ENCODE results near the gene YIF1A.
A peak's percentile ranks its signal among the peaks of the same experiment; 100 is the strongest.
"Not testable (repeated sequence)": the region's sequence is repeated elsewhere in the genome, so short reads cannot be mapped to it uniquely, and the experiment has no call there.

YIF1A gene

DNA sequence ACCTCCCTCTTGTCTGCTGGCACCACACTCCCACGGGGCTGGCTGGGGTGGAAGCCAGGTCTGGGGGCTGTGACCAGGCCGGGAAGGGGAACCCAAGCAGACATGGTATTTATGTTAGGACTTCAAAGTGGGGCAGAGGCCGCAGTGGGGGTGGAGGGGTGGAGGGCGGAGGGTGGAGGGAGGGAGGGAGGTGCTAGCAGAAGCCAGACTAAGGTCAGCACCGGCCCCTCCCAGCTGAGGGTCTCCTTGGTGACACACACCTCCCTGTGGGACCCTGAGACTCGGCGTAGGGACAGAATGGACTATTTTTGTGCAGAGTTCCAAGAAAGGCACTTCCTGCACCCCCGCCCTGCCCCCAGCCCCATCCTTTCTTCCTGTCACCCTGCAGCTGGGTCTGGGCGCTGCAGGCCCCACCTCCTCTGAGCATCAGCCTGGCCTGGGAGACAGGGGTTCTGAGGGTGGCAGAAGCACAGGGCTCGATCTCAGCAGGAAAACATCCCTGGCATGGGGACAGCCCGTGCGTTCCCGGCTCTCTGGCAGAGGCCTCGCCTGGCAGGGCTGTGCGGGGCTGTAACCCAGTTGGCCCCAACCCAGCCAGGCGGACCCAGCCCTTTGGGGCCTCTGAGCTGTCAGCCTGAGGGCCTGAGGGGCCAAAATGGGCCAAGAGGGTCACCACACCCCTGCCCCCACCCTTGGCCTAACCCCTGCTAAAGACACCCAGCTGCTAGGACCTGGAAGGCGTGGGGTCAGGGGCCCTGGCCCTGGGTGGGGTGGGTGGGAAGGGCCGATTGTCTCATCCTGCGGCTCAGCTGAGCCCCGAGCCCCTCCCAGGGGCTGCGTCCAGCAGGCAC is 37.5 kb upstream of the YIF1A start:
- no peak for DNase-seq

DNA sequence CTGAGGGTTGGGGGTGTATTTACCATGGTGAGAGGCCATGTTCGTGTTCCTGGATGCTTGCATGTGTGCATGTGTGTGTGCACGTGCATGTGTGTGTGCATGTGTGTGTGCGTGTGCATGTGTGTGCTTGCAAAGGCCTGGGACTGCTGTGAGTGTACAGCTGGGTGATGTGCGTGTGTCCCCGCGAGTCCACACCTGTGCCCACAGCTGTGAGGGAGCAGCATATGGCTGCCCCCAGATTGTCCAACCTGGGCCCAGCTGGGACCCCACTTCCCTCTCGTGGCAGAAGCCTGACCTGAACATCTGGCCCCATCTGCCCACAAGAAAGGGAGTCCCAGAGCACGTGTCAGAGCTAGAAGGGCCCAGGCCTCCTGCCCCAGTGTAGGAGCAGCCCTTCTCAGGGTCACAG is 36.3 kb upstream of the YIF1A start:
- DNase-seq: no peak

DNA sequence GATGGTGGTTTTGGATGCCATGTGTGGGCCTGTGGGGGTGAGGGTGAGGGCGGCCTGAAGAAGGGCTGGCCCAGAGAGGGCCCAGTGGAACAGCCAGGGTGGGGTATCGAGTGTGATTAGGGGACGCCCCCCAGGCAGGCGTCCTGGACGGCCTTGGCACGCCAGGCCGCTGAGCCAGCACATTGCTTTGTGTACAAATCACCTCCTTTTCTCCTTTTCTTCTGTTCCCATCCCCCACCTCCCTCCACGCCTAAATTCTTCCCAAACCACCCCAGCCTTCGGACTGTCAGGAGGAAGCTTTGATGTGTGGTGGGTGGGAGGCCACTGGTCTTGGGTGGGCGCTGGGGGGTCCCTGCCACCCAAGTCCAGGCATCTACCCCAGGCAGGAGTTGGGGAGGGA is 35.7 kb upstream of the YIF1A start:
- DNase-seq: no peak

DNA sequence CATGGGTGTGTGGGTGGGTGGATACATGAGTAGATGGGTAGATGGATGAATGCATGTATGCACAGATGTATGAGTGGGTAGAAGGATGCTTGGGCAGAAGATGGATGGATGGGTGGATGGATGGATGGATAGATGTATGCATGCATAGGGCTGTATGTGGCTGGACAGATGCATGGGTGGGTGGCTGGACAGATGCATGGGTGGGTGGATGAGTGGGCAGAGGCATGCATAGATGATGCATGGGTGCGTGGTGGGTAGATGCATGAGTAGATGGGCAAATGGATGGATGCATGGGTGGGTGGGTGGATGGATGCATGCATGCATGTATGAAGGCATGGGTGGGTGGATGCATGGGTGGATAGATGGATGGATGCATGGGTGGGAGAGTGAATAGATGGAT is 34.7 kb upstream of the YIF1A start:
- no peak for DNase-seq

DNA sequence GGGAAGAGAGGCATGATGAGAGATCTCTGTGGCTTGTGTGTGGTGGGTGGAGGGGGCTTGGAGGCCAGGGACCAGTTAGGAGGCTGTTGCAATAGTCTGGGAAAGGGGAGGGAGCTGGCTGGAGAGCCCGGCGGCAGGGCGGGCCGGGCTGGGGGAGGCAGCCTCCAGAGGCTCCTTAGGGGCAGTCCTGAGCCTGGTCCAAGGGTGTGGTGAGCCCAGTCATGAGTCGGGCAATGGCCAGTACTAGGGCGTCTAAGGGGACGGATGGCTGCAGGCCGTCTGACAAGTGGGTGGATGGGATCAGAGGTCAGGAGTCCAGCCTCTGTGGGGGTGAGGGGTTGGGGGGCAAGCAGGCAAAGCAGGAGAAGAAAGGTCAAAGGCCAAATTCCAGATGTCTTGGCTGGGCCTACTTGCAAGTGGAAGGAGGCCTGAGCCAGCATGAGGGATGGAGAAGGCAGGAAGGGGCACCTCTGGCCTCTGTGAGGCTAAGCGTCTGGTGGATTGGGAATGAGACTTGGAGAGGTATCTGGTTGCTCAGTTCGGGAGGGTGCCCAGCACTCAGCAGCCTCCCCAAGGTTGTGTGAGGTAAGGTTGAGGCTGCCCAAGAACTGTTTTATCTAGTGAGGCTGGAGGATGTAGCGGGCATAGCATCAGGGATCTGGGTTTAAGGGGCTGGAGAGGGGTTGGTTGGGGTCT is 33.9 kb upstream of the YIF1A start:
- no peak for DNase-seq

DNA sequence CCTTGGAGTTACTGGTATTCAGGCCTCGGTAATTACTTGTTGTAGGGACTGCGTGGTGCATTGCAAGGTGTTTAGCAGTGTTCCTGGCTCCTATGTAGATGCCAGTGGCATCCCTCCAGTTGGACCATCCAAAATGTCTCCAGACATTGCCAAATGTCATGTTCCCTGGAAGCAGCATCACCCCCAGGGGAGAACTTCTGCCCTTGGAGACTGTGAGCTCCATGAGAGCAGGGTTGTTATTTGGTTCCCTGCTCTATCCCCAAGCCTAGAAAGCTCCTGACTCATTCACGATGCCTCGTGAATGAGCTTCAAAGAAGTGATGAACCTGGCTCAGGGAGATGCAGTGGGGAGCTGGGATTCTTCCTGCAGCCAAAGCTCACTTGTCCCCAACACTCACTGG is 32.7 kb upstream of the YIF1A start:
- no peak for DNase-seq

DNA sequence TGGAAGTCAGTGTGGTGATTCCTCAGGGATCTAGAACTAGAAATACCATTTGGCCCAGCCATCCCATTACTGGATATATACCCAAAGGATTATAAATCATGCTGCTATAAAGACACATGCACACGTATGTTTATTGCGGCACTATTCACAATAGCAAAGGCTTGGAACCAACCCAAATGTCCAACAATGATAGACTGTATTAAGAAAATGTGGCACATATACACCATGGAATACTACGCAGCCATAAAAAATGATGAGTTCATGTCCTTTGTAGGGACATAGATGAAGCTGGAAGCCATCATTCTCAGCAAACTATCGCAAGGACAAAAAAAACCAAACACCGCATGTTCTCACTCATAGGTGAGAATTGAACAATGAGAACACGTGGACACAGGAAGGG is 31.8 kb upstream of the YIF1A start:
- DNase-seq: not testable (repeated sequence)

DNA sequence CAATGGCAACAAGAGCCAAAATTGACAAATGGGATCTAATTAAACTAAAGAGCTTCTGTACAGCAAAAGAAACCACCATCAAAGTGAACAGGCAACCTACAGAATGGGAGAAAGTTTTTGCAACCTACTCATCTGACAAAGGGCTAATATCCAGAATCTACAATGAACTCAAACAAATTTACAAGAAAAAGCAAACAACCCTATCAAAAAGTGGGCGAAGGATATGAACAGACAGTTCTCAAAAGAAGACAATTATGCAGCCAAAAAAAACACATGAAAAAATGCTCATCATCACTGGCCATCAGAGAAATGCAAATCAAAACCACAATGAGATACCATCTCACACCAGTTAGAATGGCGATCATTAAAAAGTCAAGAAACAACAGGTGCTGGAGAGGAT is 31.3 kb upstream of the YIF1A start:
- DNase-seq: not testable (repeated sequence)

DNA sequence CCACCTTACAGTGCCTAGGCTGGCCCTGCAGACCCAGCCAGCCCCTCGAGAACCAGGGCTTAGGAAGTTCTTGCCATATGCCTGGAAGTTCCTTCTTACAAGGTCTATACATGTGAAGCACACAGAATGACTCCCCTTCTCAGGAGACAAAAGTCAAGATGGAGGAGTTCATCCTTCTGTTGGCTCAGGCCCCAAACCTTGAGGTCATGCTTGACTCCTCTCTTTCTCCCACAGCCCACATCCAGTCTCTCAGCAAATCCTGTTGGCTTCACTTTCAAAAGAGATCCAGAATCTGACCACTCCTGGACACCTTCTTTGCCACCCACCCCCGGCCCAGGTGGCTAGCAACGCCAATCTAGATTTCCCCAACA is 29.6 kb upstream of the YIF1A start:
- DNase-seq: no peak

DNA sequence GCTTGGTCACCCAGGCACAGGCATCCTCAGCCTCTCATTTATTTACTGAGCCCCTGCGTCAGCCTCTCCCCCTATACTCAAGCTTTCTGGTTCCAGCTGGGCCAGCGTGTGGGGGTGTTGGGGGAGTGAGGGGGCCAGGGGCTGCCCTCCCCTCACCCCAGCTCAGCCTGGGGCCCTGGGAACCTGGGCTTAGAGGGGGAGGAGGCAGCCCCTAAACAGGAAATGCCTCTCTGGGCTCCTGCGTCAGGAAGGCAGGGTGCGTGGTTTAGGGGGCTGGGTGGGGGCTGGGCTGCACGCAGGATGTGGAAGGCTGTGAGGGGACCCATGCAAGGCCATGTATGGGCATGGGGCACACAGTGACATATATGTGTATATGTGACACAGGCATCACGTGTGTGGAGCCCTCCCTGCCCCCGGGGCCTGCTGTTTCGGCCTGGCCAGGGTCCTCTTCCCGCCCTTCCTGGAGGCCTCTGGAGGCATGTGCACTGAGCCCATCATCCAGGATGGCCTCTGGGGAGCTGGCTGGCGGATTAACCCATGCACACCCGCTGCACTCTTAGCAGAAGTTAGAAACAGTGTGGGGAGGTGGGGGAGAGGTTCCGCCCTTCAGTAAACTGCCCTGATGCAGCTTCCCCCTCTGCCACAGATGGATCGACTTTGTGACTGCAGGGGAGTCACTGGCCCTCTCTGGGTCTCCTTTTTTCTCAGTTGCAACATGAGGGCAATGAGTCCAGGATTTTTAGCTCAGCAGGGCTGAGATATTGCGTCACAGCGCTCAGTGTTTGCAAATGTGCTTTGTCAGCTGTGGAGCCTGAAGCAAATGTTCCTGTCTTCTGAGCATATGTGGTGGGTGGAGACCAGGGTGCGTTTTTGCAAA is 29.0 kb upstream of the YIF1A start:
- peak; percentile 95 to 97 for DNase-seq

DNA sequence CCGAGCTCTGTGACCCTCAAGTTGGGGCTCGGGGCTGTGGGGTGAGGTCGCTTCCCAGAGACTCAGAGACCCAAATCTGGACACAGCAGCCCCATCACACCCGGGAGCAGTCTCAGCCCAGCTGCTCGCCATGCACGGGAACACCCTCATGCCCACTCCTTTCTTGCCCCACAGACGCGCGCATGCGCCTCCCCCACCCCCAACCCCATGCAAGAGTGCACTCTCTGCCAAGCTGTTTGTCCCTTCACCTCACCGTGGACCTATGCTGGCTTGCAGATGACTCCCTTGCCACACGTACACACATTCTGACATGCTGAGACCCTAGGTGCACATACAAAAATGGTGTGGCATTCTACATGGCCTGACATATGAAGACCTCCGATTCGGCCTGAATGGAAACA is 28.4 kb upstream of the YIF1A start:
- DNase-seq: peak; percentile 28 to 69

DNA sequence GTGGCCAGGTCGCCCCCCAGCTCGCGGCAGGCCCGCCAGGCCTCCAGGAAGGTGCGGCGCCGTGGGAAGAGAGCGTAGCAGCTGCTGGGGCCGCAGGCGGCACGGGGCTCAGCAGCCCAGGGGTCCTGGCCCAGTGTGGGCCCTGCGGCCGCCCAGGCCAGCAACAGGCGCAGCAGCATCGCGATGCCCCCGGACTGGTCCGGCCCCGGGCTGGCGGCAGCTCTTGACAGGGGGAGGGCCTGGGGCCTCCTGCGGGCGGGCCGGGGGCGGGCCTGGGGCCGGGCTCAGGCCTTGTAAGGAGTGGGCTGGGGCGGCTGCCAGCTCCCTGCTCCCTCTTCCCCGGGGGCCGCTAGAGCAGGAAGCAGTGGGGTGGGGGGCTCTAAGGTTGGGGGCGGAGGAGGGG is 27.9 kb upstream of the YIF1A start, which contains the start of gene CD248:
Gene CD248, minus strand, starts transcription at position 196 of the 403 bp plus-strand sequence. Its CDS starts 17 bp downstream, at position 179.
- no peak for DNase-seq

DNA sequence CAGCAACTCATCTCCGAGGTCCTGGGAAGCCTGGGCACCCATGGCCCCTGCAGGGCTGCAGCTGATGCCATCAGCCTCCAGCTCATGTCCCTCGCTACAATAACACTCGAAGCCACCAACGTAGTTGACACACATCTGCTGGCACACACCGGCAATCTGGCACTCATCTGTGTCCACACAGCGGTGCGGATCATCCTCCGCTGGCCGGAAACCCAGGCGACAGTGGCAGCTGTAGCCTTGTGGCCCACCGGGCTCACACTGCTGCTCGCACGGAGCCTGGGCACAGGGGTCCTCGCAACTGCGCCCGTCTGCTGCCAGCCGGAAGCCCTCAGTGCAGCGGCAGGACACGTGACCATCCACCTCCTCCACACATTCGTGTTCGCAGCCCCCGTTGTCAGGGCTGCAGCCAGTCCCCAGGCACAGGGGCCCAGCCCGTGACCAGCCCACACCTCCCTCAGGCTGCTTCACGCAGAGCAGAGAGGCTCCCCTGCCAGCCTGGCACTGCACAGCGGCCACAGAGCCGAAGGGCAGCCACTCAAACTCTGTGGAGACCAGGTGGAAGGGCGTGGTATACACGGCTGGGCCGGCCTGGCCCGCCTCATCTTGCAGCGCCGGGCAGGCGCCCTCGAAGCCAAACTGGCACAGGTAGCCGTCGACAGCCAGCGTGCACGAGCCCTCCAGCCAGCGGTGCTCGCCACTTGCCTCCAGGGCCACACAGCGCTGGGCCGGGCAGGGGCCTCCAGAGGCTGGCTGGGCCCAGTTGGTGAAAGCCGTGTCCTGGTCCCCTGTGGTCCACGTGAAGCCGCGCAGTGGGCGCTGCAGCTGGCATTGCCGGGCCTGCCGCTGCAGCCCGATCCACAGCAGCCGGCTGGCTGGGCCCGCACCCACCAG is 27.2 kb upstream of the YIF1A start:
- no peak for DNase-seq

DNA sequence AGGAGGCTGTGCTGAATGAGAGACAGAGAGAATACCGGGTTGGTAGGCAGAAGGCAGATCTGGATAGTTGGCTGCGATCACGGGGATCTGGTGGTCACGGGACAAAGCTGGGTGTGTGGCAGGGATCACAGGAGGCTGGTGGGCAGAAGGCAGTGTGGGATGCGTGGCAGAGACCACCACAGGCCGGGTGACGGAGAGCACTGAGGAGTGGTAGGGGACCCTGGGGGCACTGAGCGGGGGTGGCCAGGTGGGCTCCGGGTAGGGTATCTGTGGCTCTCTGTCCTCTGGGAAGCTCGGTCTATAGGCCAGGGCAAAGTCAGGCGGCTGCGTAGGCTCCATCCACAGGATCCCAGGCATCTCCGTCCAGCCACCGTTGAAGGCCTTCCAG is 26.5 kb upstream of the YIF1A start:
- DNase-seq: no peak

DNA sequence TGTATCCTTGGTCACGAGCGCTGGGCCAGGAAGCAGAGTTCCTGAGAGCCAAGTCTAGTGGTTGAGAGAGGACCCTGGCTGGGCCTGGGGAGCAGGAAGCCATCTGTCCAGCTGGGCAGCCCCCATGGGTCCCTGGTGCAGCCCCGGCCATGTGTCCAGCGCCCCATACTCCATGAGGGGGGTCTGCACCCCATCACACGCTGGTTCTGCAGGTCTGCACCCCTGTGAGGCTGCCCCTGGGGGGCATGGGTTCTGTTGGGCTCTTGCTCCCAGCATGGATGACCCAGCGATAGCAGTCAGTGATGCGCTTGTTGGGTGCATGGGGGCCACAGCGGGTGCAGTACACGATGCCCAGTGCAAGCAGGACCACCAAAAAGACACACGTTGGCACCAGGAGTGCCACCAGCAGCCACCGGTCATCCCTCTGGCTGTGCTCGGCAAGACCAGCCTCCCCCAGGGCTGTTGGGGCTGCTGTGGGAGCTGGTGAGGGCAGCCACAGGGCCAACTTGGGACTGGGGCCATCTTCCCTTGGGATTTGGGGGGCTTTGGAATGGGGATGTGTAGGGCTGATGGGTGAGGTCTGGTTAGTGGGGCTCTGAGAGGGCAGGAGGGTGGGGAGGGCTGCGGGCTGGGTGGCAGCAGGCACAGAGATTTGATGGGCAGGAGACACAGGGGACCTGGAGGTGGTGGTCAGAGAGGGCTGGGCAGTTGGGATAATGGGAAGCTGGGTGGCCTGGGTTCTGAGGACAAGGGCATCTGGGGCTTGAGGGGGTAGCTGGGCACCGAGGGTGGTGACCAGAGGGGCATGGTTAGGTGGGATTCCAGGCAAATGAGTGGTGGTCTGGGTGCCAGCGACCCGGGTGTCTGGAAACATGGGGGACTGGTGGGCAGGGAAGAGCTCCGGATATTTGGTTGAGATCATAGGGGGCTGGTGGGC is 25.9 kb upstream of the YIF1A start:
- DNase-seq: no peak

DNA sequence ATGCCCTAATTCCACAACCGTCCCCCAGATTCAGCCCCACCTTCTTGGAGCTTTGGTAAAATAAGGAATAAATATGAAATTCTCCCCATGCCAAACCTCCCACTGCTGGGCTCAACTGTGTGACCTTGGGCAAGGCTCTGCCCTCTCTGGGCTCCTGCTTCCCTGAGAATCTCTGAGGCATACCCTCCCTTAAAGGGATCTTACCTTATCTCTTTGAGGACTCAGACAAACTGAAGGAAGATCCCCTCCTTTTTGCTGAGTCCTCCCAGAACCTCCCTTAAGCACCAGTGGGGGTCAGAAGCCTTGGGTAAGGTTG is 25.2 kb upstream of the YIF1A start:
- no peak for DNase-seq

DNA sequence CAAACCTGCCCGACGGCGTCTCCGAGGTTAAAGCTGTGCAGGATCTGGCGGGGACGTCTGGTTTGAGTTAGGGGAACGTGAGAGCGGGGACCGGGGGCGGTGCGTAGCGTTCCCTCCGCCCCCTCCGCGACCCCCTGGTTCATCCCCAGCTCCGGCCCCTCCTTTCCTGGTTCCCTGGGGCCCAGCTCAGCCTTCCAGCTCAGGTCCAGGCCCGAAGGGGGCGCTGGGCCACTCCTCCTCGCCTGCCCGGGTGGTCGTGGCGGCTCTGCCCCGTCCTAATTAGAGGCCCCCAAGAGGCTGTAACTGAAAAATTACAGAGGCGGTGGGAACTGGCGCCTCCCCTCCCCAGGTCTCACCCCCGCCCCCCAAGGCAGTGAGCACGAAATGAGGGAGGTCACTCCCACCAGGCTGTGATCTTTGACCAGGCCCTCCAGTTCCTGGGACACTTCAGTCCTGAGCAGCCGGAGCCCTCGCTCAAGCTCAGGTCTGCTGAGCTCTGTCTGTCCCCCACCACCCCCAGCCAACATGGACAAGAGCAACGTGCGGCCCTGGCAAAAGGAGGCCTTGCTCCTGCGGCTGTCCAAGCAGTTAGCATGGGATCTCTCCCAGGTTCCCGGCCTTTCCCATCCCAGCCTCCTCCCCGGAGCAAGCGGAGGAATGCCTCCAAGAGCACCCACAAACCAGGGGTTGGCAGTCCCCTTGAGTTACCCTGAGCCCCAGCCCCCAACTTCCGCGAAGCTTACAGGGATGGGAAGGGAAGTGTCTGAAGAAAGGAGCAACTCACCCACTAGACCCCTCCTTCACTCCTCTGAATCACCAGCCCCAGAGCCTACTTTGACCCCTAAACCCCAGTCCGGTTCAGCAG is 24.6 kb upstream of the YIF1A start:
- DNase-seq: no peak

DNA sequence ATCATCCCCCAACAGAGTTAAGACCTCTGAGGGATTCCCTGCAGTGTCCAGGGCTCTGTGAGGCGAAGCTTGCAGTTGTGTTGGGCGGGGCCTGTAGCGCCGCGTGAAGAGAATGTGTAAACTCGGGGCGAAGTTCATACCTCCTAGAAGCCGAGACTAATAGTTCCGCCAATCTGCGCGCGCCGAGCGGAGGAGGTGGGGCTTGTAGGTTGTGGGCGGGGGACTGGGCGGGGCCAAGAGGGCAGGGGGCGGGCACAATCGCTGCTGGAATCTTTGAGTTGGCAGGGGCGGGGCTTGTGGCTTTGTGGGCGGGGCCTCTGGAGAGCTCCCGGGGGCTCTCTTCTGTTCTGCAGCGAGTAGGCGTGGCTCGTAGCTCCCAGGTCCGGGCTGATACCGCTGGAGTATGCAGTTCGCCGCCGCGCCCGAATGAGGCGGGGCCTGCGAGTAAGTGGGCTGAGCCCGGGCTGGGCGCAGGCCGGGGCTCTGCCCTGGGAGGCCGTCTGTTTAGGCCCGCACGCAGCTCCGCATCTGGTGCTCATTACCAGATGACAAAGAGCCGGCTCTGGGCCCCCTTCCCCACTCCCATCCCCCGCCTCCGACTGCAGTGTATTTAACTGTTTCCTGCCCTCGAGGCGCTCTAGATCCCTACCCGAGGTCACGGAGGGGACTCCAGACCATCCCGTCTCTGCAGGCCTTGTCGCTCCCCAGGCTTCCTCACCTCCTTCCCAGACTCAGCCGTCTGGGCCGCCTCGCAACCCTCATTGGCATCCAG is 23.8 kb upstream of the YIF1A start:
- DNase-seq: peak; percentile 98 to 99

DNA sequence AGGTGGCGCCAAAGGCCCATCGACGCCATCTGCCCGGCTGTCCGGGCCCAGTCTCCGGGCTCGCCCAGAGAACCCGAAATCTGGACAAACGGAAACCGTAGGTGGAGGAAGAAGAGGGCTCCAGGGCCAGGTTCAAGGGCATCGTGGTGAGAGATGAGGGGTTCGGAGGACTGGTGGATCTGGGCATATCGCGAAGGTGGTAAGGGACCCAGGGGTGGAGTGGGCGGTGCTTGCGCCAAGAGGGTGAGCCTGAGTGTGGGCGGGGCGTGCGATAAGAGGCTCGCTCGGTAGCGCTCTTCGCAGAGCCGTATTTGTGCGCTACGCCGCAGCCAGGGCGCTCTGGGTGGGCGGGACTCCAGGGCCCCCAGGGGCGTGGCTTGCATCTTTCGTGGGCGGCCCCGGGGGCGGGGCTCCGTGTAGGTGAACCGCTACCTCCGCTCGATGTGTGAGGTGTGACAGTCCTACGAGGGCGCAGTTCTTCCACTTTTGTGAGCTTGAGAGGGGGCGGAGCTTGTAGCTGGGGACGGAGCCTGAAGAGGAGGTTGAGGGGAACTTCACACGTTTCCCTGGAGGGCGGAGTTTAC is 23.1 kb upstream of the YIF1A start:
- peak; percentile 83 to 96 for DNase-seq
